ENCODE measurements around the gene HSPE1.

GRCh38 chr2:197486175-197486574, 14.0 kb upstream of the HSPE1 start:
- TF ChIP-seq CTCF (IDR thresholded peaks at IDR 0.05) (no peak), POLR2A (IDR thresholded peaks at IDR 0.05) (no peak)
